ENCODE measurements around the gene PTPRM.

DNA sequence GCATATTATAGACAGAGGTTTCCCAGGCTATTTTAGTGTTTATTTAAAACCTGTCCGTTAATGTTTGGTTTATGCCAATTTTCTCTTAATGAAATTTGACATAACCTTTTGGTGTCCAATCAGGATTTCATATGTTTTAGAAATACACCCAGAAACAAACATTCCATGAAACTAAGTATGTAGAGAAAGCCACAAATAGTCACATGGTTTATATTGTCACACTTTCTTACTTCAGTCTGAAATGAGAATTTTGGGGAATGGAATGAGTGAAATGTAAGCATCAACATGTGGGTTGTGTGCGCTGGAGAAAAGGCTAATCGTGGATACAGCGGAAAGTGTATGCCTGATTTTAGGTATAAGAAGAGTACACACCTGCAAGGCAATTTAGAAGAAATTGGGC is 765.2 kb downstream of the PTPRM start:
- TF ChIP-seq SMC3 (conservative IDR thresholded peaks at IDR 0.05; ENCODE audit: poor library complexity) (no peak), POLR2AphosphoS5 (IDR thresholded peaks at IDR 0.05) (no peak), RAD21 (conservative IDR thresholded peaks at IDR 0.05) (no peak), EZH2 (IDR thresholded peaks at IDR 0.05; ENCODE audit: borderline replicate concordance, insufficient read depth, low read length, poor library complexity, severe bottlenecking) (no peak), MXI1 (conservative IDR thresholded peaks at IDR 0.05; ENCODE audit: poor library complexity, severe bottlenecking) (no peak)
- TF ChIP-seq, protein P1, sequence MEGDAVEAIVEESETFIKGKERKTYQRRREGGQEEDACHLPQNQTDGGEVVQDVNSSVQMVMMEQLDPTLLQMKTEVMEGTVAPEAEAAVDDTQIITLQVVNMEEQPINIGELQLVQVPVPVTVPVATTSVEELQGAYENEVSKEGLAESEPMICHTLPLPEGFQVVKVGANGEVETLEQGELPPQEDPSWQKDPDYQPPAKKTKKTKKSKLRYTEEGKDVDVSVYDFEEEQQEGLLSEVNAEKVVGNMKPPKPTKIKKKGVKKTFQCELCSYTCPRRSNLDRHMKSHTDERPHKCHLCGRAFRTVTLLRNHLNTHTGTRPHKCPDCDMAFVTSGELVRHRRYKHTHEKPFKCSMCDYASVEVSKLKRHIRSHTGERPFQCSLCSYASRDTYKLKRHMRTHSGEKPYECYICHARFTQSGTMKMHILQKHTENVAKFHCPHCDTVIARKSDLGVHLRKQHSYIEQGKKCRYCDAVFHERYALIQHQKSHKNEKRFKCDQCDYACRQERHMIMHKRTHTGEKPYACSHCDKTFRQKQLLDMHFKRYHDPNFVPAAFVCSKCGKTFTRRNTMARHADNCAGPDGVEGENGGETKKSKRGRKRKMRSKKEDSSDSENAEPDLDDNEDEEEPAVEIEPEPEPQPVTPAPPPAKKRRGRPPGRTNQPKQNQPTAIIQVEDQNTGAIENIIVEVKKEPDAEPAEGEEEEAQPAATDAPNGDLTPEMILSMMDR (IDR thresholded peaks at IDR 0.05; ENCODE audit: poor library complexity, severe bottlenecking): no peak
- TF ChIP-seq, protein P2, sequence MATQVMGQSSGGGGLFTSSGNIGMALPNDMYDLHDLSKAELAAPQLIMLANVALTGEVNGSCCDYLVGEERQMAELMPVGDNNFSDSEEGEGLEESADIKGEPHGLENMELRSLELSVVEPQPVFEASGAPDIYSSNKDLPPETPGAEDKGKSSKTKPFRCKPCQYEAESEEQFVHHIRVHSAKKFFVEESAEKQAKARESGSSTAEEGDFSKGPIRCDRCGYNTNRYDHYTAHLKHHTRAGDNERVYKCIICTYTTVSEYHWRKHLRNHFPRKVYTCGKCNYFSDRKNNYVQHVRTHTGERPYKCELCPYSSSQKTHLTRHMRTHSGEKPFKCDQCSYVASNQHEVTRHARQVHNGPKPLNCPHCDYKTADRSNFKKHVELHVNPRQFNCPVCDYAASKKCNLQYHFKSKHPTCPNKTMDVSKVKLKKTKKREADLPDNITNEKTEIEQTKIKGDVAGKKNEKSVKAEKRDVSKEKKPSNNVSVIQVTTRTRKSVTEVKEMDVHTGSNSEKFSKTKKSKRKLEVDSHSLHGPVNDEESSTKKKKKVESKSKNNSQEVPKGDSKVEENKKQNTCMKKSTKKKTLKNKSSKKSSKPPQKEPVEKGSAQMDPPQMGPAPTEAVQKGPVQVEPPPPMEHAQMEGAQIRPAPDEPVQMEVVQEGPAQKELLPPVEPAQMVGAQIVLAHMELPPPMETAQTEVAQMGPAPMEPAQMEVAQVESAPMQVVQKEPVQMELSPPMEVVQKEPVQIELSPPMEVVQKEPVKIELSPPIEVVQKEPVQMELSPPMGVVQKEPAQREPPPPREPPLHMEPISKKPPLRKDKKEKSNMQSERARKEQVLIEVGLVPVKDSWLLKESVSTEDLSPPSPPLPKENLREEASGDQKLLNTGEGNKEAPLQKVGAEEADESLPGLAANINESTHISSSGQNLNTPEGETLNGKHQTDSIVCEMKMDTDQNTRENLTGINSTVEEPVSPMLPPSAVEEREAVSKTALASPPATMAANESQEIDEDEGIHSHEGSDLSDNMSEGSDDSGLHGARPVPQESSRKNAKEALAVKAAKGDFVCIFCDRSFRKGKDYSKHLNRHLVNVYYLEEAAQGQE (IDR thresholded peaks at IDR 0.05; ENCODE audit: borderline replicate concordance): no peak
